HCT116 (cell line): ENCODE results near the gene CTNNB1. TPM values are rescaled to one million over a fixed set of nuclear protein-coding genes. Genes with fewer than 3 reads are reported as not detected.

Experiments used
- ATAC-seq: fragments of 200-7000 bp; cut with Tn5 transposase; 2 replicates; pipeline ENCODE4 v1.9.1; 2020; ENCODE audit warnings: mild to moderate bottlenecking, moderate library complexity
- BruUV-seq: library from RNA; stranded (reverse); fragments of 400-500 nt; replicated peaks from 2 replicates; lab custom pipeline; 2021; lab: Mats Ljungman, UMichigan
- CTCF ChIA-PET: fragments of 300-600 bp; sonication (Branson Sonifier 250); formaldehyde crosslinking; loops from one replicate; lab custom pipeline; 2021; ENCODE audit warnings: antibody characterized with exemption; lab: Charles Lee
- POLR2A ChIA-PET: fragments of 300-600, 350-600 bp; sonication (Branson Sonifier 250); formaldehyde crosslinking; loops from one replicate; lab custom pipeline; 2021; ENCODE audit warnings: antibody characterized with exemption; lab: Charles Lee
- RAD21 ChIA-PET, 2 experiments: fragments of 300-600 bp; sonication (Branson Sonifier 250); formaldehyde crosslinking; loops; one replicate each; lab custom pipeline; 2023; ENCODE audit warnings: low total read pairs in 2 of 2; ENCODE audit not compliant: uncharacterized antibody in 2 of 2, unreplicated experiment in 2 of 2, low non-redundant PET in 1 of 2; lab: Charles Lee
- DNase-seq: peaks from one replicate; pipeline ENCODE4 v3.0.0-alpha.2; 2010; ENCODE audit warnings: low read depth, low spot score
- H2AFZ ChIP-seq: fragments of 200-600 bp; shearing (Covaris generic), sonication (generic); 2 replicates; pipeline ENCODE4 v1.6.1; 2017; ENCODE audit warnings: low read depth, mixed run types, mixed read lengths, antibody characterized with exemption, low read length; ENCODE audit not compliant: poor library complexity, severe bottlenecking
- H3K27ac ChIP-seq: 2 replicates; pipeline ENCODE4 v1.5.1; 2012; ENCODE audit warnings: low read depth, low read length
- H3K27me3 ChIP-seq: fragments of 200-600 bp; sonication (generic); 2 replicates; pipeline ENCODE4 v1.6.1; 2016; ENCODE audit warnings: mixed run types, low read length, mixed read lengths; ENCODE audit not compliant: insufficient read depth
- H3K36me3 ChIP-seq, 2 experiments: fragments of 200-500 bp in 1 of 2; fragments of 200-600 bp in 1 of 2; sonication (Bioruptor generic) in 1 of 2; sonication (generic) in 1 of 2; 2 replicates each; pipeline versions ENCODE4 v1.5.1 to v1.6.1; 2014 to 2016; ENCODE audit warnings: low read length in 2 of 2, inconsistent platforms in 1 of 2, mixed read lengths in 1 of 2, mixed run types in 1 of 2; ENCODE audit not compliant: insufficient read depth in 2 of 2, control insufficient read depth in 1 of 2
- H3K4me1 ChIP-seq, 2 experiments: fragments of 200-600 bp in 1 of 2; sonication (generic) in 1 of 2; 2 replicates each; pipeline versions ENCODE4 v1.5.1 to v1.6.1; 2012 to 2017; ENCODE audit warnings: low read length in 2 of 2, inconsistent platforms in 1 of 2, mild to moderate bottlenecking in 1 of 2, mixed read lengths in 1 of 2, mixed run types in 1 of 2, moderate library complexity in 1 of 2; ENCODE audit not compliant: insufficient read depth in 2 of 2, control insufficient read depth in 1 of 2
- H3K4me2 ChIP-seq: fragments of 200-600 bp; sonication (generic); 2 replicates; pipeline ENCODE4 v1.6.1; 2017; ENCODE audit warnings: mixed run types, low read length, mixed read lengths
- H3K4me3 ChIP-seq, 2 experiments: fragments of 200-600 bp in 1 of 2; sonication (generic) in 1 of 2; replicated peaks in 1 of 2; 2 replicates each; pipeline ENCODE4 v1.5.1; 2011 to 2016; ENCODE audit warnings: low read length in 2 of 2, control low read depth in 1 of 2, low read depth in 1 of 2, mild to moderate bottlenecking in 1 of 2, mixed read lengths in 1 of 2, mixed run types in 1 of 2
- H3K79me2 ChIP-seq: fragments of 200-600 bp; sonication (generic); 2 replicates; pipeline ENCODE4 v1.6.1; 2017; ENCODE audit warnings: mild to moderate bottlenecking, mixed run types, low read length, moderate library complexity, mixed read lengths; ENCODE audit not compliant: insufficient read depth
- H3K9ac ChIP-seq: fragments of 200-600 bp; sonication (generic); 2 replicates; pipeline ENCODE4 v1.6.1; 2016; ENCODE audit warnings: low read length, mixed read lengths
- H3K9me2 ChIP-seq: fragments of 200-600 bp; sonication (generic), shearing (Covaris generic); 2 replicates; pipeline ENCODE4 v1.6.1; 2017; ENCODE audit warnings: mixed run types, mild to moderate bottlenecking, moderate library complexity; ENCODE audit not compliant: insufficient read depth
- H3K9me3 ChIP-seq, 2 experiments: fragments of 200-500 bp in 1 of 2; fragments of 200-600 bp in 1 of 2; sonication (Bioruptor generic) in 1 of 2; sonication (generic) in 1 of 2; 2 replicates each; pipeline ENCODE4 v1.6.1; 2014 to 2017; ENCODE audit warnings: low read length in 2 of 2, mixed read lengths in 2 of 2, inconsistent platforms in 1 of 2, low read depth in 1 of 2, mild to moderate bottlenecking in 1 of 2, mixed run types in 1 of 2, moderate library complexity in 1 of 2; ENCODE audit not compliant: control insufficient read depth in 1 of 2, insufficient read depth in 1 of 2
- H4K20me1 ChIP-seq: fragments of 200-600 bp; sonication (generic), shearing (Covaris generic); 2 replicates; pipeline ENCODE4 v1.6.1; 2017; ENCODE audit warnings: mixed run types, mild to moderate bottlenecking, moderate library complexity; ENCODE audit not compliant: insufficient read depth
- CEBPB ChIP-seq: IDR thresholded peaks from 2 replicates; pipeline ENCODE4 v1.6.1; 2012; ENCODE audit warnings: low read depth
- EZH2phosphoT487 ChIP-seq: fragments of 200-600 bp; IDR thresholded peaks from 2 replicates; pipeline ENCODE4 v1.6.1; 2018; ENCODE audit warnings: antibody characterized with exemption, borderline replicate concordance
- FOSL1 ChIP-seq: IDR thresholded peaks from 2 replicates; pipeline ENCODE4 v1.6.1; 2012; ENCODE audit warnings: low read depth
- POLR2A ChIP-seq: IDR thresholded peaks from 2 replicates; pipeline ENCODE4 v1.7.0; 2011; ENCODE audit warnings: borderline replicate concordance; ENCODE audit not compliant: insufficient read depth, insufficient read length; ENCODE audit errors: extremely low read depth
- POLR2AphosphoS5 ChIP-seq: IDR thresholded peaks from 2 replicates; pipeline ENCODE4 v1.6.1; 2011; ENCODE audit warnings: mild to moderate bottlenecking, low read depth, low read length, moderate library complexity
- RAD21 ChIP-seq: IDR thresholded peaks from 2 replicates; pipeline ENCODE4 v1.6.1; 2012; ENCODE audit warnings: low read depth, mild to moderate bottlenecking
- REST ChIP-seq: IDR thresholded peaks from 2 replicates; pipeline ENCODE4 v1.6.1; 2012; ENCODE audit warnings: low read depth
- SP1 ChIP-seq: IDR thresholded peaks from 2 replicates; pipeline ENCODE4 v1.6.1; 2012; ENCODE audit warnings: low read depth
- SRF ChIP-seq: IDR thresholded peaks from 2 replicates; pipeline ENCODE4 v1.6.1; 2012; ENCODE audit warnings: low read depth
- intact Hi-C: fragments of 100-400 bp; cut with micrococcal nuclease; formaldehyde crosslinking; loops from 2 replicates; pipeline ENCODE4 v1.10.0; 2022
- total RNA-seq: library from RNA; stranded (reverse); gene quantifications from one replicate; pipeline ENCODE4 v1.2.1, GENCODE V29; 2021; ENCODE audit not compliant: unreplicated experiment
- TF ChIP-seq, protein P1 (sequence below), 3 experiments: fragments of 200-600 bp in 1 of 3; sonication (generic) in 1 of 3; IDR thresholded peaks in 2 of 3; conservative IDR thresholded peaks in 1 of 3; 2 replicates each; pipeline ENCODE4 v1.5.1; 2012 to 2017; ENCODE audit warnings: low read depth in 2 of 3, low read length in 2 of 3, antibody characterized with exemption in 1 of 3, borderline replicate concordance in 1 of 3, control low read depth in 1 of 3, mild to moderate bottlenecking in 1 of 3, mixed read lengths in 1 of 3, mixed run types in 1 of 3, moderate library complexity in 1 of 3; ENCODE audit not compliant: insufficient read depth in 1 of 3

CTNNB1 gene
- total RNA-seq, 1 experiment from 2014 or later, result 265 TPM

GRCh38 chr3:41208507-41209220 lies 9.4 kb downstream of the CTNNB1 start:
- no peaks in the 10 kb centered on the region for H3K9me3 ChIP-seq
- no peak for TF ChIP-seq SP1
- TF ChIP-seq, all 23 proteins: peak for 0
- Histone ChIP-seq H3K9ac (no peak overlapping the region), H4K20me1 (peaks cover 70% of the 10 kb centered on the region), H3K4me1 (no peaks in the 10 kb centered on the region), H3K27me3 (no peaks in the 10 kb centered on the region), H3K4me3 (no peak overlapping the region), H3K9me2 (no peaks in the 10 kb centered on the region), H3K4me2 (no peak overlapping the region), H2AFZ (no peak overlapping the region), H3K36me3 (no peaks in the 10 kb centered on the region), H3K79me2 (peaks cover 100% of the 10 kb centered on the region), H3K27ac (no peak overlapping the region)
- ChIA-PET CTCF (interaction anchor here (1.2 kb wide), 1 partner anchor 10 kb away, joined by 5 read pairs; the partner anchor contains the start of gene CTNNB1), POLR2A (interaction anchor here (1.0 to 1.2 kb wide), 2 partner anchors 9 kb away, joined by 4 to 5 read pairs; partner anchors contain the start of gene CTNNB1), RAD21 (no interaction called here)
- intact Hi-C loops, result loop anchor here (10.0 kb wide), 1 partner anchor 884 kb away; no protein-coding TSS in a partner anchor
- no TSS peak for BruUV-seq
- DNase-seq (no peak), ATAC-seq (no peak)

- H3K4me1 ChIP-seq, result no peaks in the 10 kb centered on the region
- RAD21 ChIA-PET, result no interaction called here
- CTCF ChIA-PET, result interaction anchor here (1.2 kb wide), 1 partner anchor 11 kb away, joined by 5 read pairs; the partner anchor contains the start of gene CTNNB1
- no peak overlapping the region for H3K27ac ChIP-seq
- H3K4me2 ChIP-seq, result no peak overlapping the region
- peaks cover 69% of the 10 kb centered on the region for H4K20me1 ChIP-seq
- no peaks in the 10 kb centered on the region for H3K27me3 ChIP-seq
- POLR2A ChIA-PET, result interaction anchor here (1.0 kb wide), 1 partner anchor 10 kb away, joined by 4 read pairs; the partner anchor contains the start of gene CTNNB1
- H3K79me2 ChIP-seq, result peaks cover 100% of the 10 kb centered on the region
- no peak overlapping the region for H2AFZ ChIP-seq
- DNase-seq (no peak), ATAC-seq (no peak)
- H3K4me3 ChIP-seq, result no peak overlapping the region
- no peak overlapping the region for H3K9ac ChIP-seq
- intact Hi-C loops, result loop anchor here (10.0 kb wide), 1 partner anchor 885 kb away; no protein-coding TSS in a partner anchor
- H3K9me2 ChIP-seq, result no peaks in the 10 kb centered on the region
- TF ChIP-seq CEBPB (no peak), POLR2A (no peak), REST (no peak), SRF (no peak), POLR2AphosphoS5 (no peak), EZH2phosphoT487 (no peak), FOSL1 (no peak), RAD21 (no peak)
- TF ChIP-seq, protein P1, sequence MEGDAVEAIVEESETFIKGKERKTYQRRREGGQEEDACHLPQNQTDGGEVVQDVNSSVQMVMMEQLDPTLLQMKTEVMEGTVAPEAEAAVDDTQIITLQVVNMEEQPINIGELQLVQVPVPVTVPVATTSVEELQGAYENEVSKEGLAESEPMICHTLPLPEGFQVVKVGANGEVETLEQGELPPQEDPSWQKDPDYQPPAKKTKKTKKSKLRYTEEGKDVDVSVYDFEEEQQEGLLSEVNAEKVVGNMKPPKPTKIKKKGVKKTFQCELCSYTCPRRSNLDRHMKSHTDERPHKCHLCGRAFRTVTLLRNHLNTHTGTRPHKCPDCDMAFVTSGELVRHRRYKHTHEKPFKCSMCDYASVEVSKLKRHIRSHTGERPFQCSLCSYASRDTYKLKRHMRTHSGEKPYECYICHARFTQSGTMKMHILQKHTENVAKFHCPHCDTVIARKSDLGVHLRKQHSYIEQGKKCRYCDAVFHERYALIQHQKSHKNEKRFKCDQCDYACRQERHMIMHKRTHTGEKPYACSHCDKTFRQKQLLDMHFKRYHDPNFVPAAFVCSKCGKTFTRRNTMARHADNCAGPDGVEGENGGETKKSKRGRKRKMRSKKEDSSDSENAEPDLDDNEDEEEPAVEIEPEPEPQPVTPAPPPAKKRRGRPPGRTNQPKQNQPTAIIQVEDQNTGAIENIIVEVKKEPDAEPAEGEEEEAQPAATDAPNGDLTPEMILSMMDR (IDR thresholded peaks at IDR 0.05 in 2 of 3, conservative IDR thresholded peaks at IDR 0.05 in 1 of 3; ENCODE audit: borderline replicate concordance in 1 of 3, insufficient read depth in 1 of 3, low read depth in 2 of 3, low read length in 2 of 3), result no peak
- H3K36me3 ChIP-seq, result no peaks in the 10 kb centered on the region
- no peaks in the 10 kb centered on the region for H3K9me3 ChIP-seq
- BruUV-seq, result no TSS peak
Observed at GRCh38 chr3:41209646-41210045, 10.3 kb downstream of the CTNNB1 start.
